ENCODE results near the gene DYRK1A.

GRCh38 chr21:37502947-37503346 is 136.4 kb downstream of the DYRK1A start:
- TF ChIP-seq CTCF (conservative IDR thresholded peaks at IDR 0.05; ENCODE audit: low read length) (no peak), EZH2phosphoT487 (IDR thresholded peaks at IDR 0.05; ENCODE audit: borderline replicate concordance) (no peak)
